GM21360 (cell line): ENCODE measurements around the gene GCNA.
"Not testable (repeated sequence)": the region's sequence is repeated elsewhere in the genome, so short reads cannot be mapped to it uniquely, and the experiment has no call there.

ENCODE experiments used
- ATAC-seq: cut with Tn5 transposase; IDR thresholded peaks from one replicate; pipeline ENCODE4 v1.9.1; 2021; ENCODE audit warnings: mild to moderate bottlenecking, moderate library complexity; ENCODE audit not compliant: unreplicated experiment

The GCNA gene

DNA sequence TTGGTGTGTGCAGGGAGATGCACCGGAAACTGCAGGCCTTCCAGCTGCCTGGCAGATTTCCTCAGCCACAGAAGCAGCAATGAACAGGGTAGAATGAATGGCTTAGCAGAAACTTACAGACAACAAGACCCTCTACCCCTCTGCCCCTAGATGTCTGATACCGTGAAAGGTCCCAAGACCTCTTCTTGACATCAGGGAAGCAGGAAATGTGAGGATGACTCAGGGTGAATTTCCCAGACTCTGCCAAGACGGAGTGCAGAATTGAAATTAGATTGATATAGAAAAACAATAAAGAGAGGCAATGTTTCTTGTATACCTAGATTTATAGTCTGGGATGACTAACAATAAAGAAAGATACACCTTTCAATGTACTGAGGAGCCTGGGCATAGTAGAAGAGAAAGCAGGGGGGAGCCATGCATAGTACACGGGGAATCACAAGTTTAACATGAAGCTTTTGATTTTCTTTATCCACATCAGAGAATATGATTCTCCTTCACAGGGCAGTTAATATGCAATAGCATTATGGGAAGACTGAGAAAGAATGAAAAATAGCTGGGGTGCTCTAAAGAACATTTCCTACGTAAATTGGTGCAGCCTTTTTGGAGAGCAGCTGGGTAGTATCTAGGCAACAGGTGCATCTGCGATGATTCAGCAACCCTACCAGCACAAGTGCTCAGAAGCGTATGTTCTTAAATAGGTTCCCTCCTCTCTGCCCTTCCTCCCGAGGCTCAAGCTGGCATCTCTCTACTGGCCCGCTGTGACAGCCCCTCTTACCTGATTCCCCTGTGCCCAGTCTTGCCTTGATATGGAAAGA lies 58.4 kb downstream of the GCNA start:
- ATAC-seq, result no peak

DNA sequence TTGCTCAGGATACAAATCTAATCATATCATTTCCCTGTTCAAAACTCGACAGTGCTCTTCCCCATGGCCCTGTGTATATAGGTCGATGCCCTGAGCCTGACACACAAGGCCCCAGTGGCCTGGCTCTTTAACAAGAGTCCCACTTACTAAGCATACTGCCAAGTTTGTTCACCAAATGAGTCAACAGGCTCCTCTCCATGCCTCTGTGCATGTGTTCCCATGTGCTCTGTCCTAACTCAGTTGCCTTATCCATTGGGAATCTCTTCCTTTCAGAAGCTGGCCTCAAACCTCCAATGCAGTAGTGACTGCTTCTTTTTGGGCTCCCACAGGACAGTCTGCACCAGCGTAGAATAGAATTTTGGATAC lies 59.0 kb downstream of the GCNA start:
- ATAC-seq, result no peak

DNA sequence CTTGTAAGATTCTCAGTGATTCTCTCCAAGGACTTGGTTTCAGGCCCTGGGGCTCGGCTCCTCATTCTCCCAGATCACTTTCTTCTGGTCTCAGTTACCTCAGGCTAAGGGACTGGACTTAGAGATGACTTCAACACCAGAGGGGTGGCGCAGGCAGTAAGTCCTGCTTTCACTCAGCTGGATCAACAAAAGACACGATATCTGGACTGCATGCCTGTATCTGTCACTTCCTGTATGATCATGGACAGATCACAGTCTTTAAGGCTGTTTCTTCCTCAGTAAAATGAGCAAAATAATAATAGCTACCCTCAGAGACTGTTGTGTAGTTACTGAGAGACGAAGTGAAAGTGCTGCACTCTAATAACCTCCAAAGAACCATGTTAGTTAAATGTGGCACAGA lies 59.6 kb downstream of the GCNA start:
- ATAC-seq, result peak; percentile 66

DNA sequence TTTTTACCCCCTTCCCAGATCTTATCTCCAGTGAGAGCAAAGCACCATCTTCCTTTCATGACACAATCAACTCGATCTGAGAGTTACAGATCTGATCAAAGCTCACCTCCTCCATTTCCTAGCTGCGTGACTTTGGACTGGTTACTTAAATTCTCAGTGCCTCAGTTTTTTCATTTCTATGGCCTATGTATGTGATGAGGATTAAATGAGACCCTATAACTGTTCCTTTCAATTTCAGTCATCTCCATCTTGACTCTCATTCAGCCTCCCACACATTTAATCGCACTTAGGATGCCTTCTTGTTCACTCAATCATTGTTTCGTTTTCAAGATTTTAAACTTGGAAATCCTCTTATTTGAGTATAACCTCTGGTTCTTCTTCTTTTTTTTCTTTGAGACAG lies 60.2 kb downstream of the GCNA start:
- no peak for ATAC-seq

DNA sequence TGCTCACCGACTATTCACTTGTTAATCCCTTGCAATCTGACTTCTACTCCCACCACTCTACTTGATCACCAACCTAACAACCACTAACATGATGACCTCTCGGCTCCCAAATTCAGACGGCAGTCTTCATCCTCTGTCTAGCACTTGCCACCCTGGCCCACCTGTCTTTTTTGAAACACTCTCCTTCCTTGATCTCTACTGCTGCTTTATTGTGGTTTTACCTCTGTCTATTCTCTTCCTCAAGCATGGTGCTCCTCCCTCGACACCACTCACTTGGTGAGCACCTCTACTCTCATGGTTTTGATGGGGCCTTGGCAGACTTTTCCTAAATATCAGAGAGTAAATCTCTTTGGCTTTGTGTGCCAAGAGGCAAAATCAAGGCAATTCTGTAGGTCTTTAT lies 61.8 kb downstream of the GCNA start:
- no peak for ATAC-seq

DNA sequence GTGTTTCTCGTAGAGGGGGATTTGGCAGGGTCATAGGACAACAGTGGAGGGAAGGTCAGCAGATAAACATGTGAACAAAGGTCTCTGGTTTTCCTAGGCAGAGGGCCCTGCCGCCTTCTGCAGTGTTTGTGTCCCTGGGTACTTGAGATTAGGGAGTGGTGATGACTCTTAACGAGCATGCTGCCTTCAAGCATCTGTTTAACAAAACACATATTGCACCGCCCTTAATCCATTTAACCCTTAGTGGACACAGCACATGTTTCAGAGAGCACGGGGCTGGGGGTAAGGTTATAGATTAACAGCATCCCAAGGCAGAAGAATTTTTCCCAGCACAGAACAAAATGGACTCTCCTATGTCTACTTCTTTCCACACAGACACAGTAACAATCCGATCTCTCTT lies 66.2 kb downstream of the GCNA start:
- not testable (repeated sequence) for ATAC-seq

DNA sequence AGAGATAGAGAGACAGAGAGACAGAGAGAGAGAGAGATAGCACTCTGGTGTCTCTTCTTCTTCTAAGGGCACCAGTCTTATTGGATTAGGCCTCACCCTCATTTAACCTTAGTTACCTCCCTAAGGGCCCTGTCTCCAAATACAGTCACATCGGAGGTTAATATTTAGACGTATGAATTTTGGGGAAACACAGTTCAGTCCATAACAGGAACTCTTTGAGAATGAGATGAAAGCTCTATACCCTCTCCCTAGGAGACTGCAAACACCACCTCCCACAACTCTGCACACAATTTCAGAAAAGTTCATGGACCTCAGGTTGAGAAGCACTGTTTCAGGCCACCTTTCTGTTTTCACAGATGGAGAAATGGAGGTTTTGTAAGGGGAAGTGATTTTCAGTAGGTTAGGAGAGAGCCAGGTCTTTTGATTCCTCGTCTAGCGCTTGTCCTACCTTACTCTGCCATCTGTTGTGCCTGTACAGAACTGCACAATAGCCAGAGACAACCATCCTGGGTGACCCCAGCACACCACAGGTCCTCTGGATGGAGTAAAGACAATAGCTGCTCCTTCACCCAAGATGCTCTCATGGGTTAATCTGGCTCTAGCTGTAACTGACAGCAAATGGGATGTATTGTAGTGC lies 72.2 kb downstream of the GCNA start:
- peak; percentile 63 for ATAC-seq

DNA sequence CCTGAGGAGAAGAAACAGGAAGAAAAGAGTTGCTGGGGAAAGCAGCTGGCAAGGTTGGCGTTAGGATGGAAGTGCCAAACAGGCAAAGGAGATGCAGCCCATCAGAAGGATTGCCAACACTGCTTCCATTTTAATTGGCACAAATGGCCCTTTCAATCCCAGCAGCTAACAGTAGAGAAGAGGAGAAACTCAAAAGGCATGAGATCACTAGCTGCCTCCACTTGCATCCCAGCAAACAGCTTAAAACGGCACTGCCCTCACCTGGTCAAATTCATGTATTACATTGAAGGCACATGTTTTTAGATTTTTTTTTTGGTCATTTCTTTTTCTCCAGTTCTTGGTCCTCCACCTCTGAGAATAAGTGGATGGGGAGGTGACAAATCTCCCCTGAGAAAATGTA lies 74.2 kb downstream of the GCNA start:
- no peak for ATAC-seq

DNA sequence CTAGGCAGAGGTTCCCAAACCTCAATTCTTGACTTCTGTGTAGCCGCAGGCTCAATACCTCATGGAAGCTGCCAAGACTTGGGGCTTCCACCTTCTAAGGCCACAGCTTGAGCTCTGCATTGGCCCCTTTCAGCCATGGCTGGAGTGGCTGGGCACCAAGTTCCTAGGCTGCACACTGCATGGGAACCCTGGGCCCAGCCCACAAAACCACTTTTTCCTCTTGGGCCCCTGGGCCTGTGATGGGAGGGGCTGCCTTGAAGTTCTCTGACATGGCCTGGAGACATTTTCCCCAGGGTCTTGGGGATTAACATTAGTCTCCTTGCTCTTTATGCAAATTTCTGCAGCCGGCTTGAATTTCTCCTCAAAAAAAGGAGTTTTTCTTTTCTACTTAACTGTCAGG lies 75.1 kb downstream of the GCNA start:
- ATAC-seq, result no peak

DNA sequence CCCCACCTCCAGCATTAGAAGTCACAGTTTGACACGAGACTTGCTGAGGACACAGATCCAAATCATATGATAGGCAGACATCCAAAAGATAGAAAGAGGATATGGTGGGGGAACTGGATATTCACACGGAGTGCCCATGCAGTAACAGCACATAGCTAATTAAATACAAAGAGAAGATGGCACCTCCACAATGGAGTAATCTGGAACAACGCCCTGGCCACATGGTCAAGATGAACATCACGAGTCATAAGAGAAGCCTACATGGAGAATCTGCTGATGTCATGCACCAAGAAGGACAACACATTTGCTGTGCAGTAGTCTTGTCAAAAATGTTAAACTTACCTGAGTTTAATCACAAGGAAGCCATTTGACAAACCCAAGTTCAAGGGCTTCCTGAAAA lies 79.0 kb downstream of the GCNA start:
- ATAC-seq, result no peak

DNA sequence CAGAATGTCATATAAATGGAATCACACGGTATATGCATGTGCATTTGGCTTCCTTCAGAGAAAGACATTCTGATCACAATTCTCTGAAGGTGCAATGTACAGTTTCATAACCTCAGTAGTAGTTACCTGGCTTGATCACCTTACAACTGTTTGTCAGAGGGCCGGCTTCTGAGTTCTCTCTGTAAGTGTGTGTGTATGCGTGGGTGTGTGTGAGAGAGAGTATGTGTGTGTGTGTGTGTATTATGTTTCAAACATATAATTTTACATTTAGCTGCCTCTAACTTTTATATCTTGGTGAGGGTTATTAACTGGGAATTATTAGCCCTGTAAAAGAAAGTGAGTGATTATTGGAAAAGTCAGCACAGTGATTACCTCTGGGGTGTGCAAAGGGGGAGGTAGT lies 81.1 kb downstream of the GCNA start:
- no peak for ATAC-seq

DNA sequence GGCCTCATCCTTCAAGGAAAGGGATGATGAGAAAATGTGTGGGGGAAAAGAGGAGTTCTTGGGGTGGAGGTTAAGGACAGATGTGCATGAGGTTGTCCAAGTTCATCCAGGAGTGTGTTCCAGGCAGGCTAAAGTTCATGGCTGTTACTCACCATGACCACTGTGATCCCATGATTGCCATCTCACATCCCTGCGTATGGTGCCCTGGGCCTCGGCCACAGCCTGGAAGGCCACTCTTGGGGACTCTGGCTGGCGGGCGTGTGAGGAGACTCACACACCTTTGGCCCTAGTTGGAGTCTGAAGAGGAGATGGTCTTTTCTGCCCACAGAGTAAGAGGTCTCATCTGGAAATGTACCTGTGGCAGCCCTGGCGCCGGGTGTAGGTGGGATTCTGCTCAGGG lies 81.7 kb downstream of the GCNA start:
- ATAC-seq, result no peak

DNA sequence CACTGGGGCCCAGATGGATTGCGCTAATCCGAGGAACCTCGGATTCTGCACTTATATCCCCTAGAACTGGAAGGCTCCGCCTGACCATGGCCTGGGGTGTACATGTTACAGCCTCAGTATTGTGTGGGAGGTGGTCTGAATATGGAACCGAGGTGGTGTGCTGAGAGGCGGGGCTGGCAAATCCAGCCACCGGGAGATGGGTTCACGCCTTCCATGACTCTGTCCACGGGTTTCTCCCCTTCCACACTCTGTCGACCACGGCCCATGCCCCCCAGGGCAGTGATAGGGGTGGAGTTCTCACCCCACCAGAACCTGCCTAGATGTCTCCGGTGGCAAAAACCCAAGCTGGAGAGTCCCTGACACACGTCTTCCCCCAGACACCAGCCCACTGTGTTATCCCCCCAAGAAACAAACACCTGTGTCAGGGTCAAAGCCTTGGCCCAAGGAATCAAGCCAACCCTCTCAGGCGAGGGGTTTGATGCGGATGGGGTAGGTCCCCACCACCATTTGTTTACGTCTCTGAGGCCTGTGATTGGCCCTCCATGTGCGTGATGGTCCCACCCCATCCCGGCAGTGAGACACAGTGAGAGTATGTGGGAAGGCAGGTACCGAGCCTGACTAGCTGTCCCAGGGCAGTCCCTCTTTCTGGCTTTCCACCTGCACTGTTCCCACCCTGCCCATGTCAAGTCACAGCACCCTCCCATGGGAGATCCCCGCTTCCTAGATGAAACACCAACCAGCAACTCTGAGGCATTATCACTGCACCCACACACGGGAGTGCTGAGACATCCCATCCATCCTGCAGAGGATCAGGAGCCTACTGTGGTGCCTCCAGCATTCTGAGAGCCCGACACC lies 82.6 kb downstream of the GCNA start:
- no peak for ATAC-seq

DNA sequence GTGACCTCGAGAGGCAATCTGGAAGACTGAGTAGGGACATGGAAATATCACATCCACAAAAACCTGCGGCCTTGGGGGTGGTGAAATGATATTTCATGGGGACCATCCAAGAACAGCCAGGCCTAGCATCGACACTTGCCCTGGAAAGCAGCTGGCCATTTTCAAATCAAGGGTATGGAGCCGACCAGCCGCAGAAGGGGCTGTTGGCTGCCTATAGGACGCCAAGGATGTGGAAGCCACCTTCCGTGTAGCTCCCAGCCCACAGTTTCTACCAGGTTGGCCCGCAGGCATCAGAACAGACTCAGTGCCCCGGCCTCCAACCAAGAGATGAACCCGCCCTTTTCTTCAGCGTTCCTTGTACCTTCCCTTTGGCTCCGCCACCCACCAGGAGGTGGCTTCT lies 83.7 kb downstream of the GCNA start:
- no peak for ATAC-seq

DNA sequence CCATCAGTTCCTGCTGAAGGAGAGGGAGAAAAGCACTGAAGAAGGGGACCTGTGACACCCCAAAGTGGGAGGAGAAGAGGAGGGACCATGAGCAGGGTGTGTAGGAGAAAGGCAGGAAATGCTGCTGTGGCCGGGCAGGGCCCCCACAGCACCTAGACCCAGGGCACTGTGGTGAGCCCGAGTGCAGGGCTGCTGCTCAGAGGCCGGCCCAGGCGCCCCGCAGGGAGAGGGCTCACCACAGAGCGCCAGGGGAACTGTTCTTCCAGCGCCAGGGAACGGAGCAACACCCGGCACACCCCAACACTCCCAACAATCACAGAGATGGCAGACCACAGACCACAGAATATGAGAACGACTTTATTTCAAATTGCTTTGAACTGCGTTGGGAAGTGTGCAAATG lies 84.4 kb downstream of the GCNA start:
- ATAC-seq, result not testable (repeated sequence)
